ENCODE results near the gene TXNRD2. TPM values are rescaled to one million over a fixed set of nuclear protein-coding genes. Genes with fewer than 3 reads are reported as not detected.
A peak's percentile ranks its signal among the peaks of the same experiment; 100 is the strongest.

The TXNRD2 gene
- total and polyA plus RNA-seq, 2 experiments from 2014 or later, result 11.2 to 12.4 TPM

DNA sequence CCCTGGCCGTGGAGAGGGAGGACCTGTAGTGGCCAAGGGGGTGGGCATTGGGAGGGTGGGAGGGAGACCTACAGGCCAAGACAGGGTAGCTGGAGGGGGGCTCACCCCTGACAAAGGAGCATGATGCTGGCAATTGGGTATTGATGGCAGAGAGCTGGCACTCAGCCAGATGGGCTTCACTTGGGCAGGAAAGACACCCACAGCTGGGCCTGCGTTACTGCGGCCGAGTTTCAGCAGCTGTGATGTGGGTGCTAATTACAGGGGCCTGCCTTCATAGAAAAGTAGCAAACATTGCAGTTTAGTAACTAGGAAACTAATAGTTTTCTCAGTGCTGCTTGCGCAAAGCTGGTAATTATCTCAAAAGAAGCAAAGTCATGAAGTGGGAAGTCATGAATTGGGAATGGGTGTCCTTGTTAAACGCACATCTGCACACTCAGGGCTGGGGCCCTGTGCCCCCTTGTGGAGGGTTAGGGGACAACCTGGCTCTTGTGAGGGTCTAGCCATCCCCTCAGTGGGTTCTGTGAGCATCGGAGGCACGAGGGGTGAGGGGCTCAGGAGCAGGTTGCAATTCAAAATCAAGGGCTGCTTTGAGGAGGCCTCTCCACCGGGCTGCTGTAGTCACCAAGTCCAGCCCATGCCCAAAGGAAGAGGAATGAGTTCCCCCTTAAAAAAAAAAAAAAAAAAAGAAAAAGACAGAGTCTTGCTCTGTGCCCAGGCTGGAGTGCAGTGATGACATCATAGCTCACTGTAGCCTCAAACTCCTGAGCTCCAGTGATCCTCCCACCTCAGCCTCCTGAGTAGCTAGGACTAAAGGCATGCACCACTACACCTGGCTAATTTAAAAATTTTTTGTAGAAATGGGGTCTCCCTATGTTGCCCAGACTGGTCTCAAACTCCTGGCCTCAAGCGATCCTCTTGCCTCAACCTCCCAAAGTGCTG is 24.4 kb upstream of the TXNRD2 start:
- Mint-ChIP-seq H3K9me3 (no peaks in the 10 kb centered on the region; the same call in 2 of the 3 replicates), H3K27ac (no peak overlapping the region; the same call in 1 of the 2 replicates), H3K4me1 (peaks cover 18% of the 10 kb centered on the region), H3K36me3 (ENCODE audit: low read depth) (peaks cover 11% of the 10 kb centered on the region; the same call in 2 of the 3 replicates), H3K27me3 (ENCODE audit: insufficient read depth, low read depth, poor library complexity) (peaks cover 8% of the 10 kb centered on the region), H3K4me3 (no peak overlapping the region)
- H3K4me2 ChIP-seq, result no peak overlapping the region
- ATAC-seq (peak; percentile 32), DNase-seq (ENCODE audit: low spot score) (peak; percentile 76)
- no peaks in the 10 kb centered on the region for H3K27me3 ChIP-seq (ENCODE audit: insufficient read depth)
- H3K79me2 ChIP-seq (replicated peaks; ENCODE audit: insufficient read depth), result no peaks in the 10 kb centered on the region
- no peaks in the 10 kb centered on the region for H3K36me3 ChIP-seq (ENCODE audit: insufficient read depth)
- no peak overlapping the region for H2AFZ ChIP-seq
- H3K27ac ChIP-seq (ENCODE audit: low read depth), result no peak overlapping the region
- H4K20me1 ChIP-seq (replicated peaks; ENCODE audit: insufficient read depth), result no peaks in the 10 kb centered on the region; the same call in 1 of the 2 replicates
- H3F3A ChIP-seq (replicated peaks; ENCODE audit: low read depth), result peaks cover 8% of the 10 kb centered on the region; the same call in 1 of the 2 replicates
- H3K4me3 ChIP-seq, result no peak overlapping the region
- no peak for TF ChIP-seq POLR2AphosphoS5 (IDR thresholded peaks at IDR 0.05; ENCODE audit: low read depth)
- no peak for TF ChIP-seq STAT1 (IDR thresholded peaks at IDR 0.05; ENCODE audit: unreplicated experiment)
- peak; percentile 78 to 81 for TF ChIP-seq CTCF (conservative IDR thresholded peaks at IDR 0.05; ENCODE audit: low read depth in 2 of 2)
- peaks cover 7% of the 10 kb centered on the region; the same call in 1 of the 2 replicates for H3K4me1 ChIP-seq (ENCODE audit: insufficient read depth)
- H3K9me2 ChIP-seq (ENCODE audit: insufficient read depth), result no peaks in the 10 kb centered on the region

GRCh38 chr22:19964701-19965386 is 23.2 kb upstream of the TXNRD2 start:
- ATAC-seq, result no peak
- H3K27me3 Mint-ChIP-seq (ENCODE audit: insufficient read depth, low read depth, poor library complexity), result peaks cover 11% of the 10 kb centered on the region
- H4K20me1 ChIP-seq (replicated peaks; ENCODE audit: insufficient read depth), result no peaks in the 10 kb centered on the region; the same call in 1 of the 2 replicates
- H3K4me3 ChIP-seq, result no peak overlapping the region
- H2AFZ ChIP-seq, result no peak overlapping the region
- H3K27ac ChIP-seq (ENCODE audit: low read depth), result no peak overlapping the region
- no peak for DNase-seq (ENCODE audit: low spot score)
- peaks cover 6% of the 10 kb centered on the region; the same call in 2 of the 3 replicates for H3K36me3 Mint-ChIP-seq (ENCODE audit: low read depth)
- H3K4me1 Mint-ChIP-seq, result peaks cover 27% of the 10 kb centered on the region
- no peak overlapping the region for H3K27ac Mint-ChIP-seq
- H3K79me2 ChIP-seq (replicated peaks; ENCODE audit: insufficient read depth), result no peaks in the 10 kb centered on the region
- H3K36me3 ChIP-seq (ENCODE audit: insufficient read depth), result no peaks in the 10 kb centered on the region
- H3K9me2 ChIP-seq (ENCODE audit: insufficient read depth), result no peaks in the 10 kb centered on the region
- H3K4me2 ChIP-seq, result no peak overlapping the region
- no peaks in the 10 kb centered on the region for H3K27me3 ChIP-seq (ENCODE audit: insufficient read depth)
- H3K9me3 Mint-ChIP-seq, result no peaks in the 10 kb centered on the region; the same call in 2 of the 3 replicates
- peaks cover 12% of the 10 kb centered on the region for H3K4me1 ChIP-seq (ENCODE audit: insufficient read depth)
- peaks cover 8% of the 10 kb centered on the region; the same call in 1 of the 2 replicates for H3F3A ChIP-seq (replicated peaks; ENCODE audit: low read depth)
- no peak overlapping the region for H3K4me3 Mint-ChIP-seq
- TF ChIP-seq STAT1 (IDR thresholded peaks at IDR 0.05; ENCODE audit: unreplicated experiment), result no peak
- no peak for TF ChIP-seq JUNB (IDR thresholded peaks at IDR 0.05; ENCODE audit: unreplicated experiment)
- no peak for TF ChIP-seq ZNF114 (CRISPR knock-in tag; IDR thresholded peaks at IDR 0.05)
- no peak for TF ChIP-seq CTCF (conservative IDR thresholded peaks at IDR 0.05; ENCODE audit: low read depth in 2 of 2)
- no peak for TF ChIP-seq NANOG (IDR thresholded peaks at IDR 0.05; ENCODE audit: borderline replicate concordance)
- no peak for TF ChIP-seq POLR2AphosphoS5 (IDR thresholded peaks at IDR 0.05; ENCODE audit: low read depth)
- TF ChIP-seq ZNF331 (CRISPR knock-in tag; IDR thresholded peaks at IDR 0.05; ENCODE audit: low read depth), result no peak
- no peak for TF ChIP-seq EZH2phosphoT487 (IDR thresholded peaks at IDR 0.05; ENCODE audit: unreplicated experiment)
- no peak for TF ChIP-seq EZH2 (IDR thresholded peaks at IDR 0.05; ENCODE audit: low read depth, unreplicated experiment)
